ENCODE results near the gene CSRNP2. TPM values are rescaled to one million over a fixed set of nuclear protein-coding genes. Genes with fewer than 3 reads are reported as not detected.

CSRNP2 gene, protein sequence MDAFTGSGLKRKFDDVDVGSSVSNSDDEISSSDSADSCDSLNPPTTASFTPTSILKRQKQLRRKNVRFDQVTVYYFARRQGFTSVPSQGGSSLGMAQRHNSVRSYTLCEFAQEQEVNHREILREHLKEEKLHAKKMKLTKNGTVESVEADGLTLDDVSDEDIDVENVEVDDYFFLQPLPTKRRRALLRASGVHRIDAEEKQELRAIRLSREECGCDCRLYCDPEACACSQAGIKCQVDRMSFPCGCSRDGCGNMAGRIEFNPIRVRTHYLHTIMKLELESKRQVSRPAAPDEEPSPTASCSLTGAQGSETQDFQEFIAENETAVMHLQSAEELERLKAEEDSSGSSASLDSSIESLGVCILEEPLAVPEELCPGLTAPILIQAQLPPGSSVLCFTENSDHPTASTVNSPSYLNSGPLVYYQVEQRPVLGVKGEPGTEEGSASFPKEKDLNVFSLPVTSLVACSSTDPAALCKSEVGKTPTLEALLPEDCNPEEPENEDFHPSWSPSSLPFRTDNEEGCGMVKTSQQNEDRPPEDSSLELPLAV
- 11.0 to 13.9 TPM (median 12.8 TPM) in 5 replicates for total RNA-seq (2022; extraction: Qiagen RNA extraction)

GRCh38 chr12:51083126-51083833 is at the start of gene CSRNP2:
Gene CSRNP2, minus strand, starts transcription at chr12:51083596. Its CDS starts 7,035 bp downstream, at chr12:51076561.

GRCh38 chr12:51047655-51048540 is 35.5 kb downstream of the CSRNP2 start, which contains the start of gene LETMD1:
Gene LETMD1, plus strand, starts transcription at chr12:51048327. Its CDS starts 30 bp downstream, at chr12:51048357.

DNA sequence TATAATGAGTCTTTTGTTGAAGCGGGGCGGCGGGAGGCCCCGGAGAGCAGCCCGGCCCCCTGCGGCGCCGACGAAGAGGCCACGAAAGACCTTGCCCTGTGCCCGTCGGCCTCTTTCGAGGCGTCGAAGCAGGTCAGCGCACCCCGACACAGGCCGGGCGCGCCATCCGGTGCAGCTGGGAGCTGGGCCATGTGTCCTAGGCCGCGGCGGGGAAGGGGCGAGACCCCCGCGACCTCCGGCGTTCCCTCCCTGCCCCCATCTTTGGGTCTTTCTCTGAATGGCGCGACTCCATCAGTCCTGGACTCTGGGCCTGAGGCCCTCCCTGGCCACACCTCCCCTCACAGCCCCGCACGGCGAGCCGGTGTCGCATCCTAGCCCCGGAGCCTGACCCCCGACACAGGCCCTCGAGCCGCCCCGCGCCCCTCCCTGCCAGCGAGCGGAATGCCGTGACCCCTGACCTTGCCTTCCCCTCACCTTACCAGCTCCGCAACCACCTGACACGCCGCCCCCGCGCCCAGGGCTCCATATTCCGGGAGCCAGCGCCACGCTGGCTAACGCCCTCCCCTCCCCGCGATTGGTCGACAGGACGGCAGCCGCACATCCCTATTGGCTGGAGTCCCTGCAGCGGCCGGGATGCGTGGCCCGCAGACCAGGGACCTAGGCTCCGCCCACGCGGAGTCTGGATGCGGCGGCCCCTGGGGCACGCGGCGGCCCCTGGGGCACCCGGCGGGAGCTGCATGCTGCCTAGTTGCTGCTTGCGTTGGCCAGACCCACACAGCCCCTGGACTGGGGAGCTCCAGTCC is 57.4 kb downstream of the CSRNP2 start, which contains the start of gene SLC11A2:
TSS of gene SLC11A2 (minus strand) at position 549 of the 803 bp plus-strand sequence. CDS start 15,656 bp downstream, outside the sequence.

Other genes with a start within 250 kb of the CSRNP2 start
- not detected in 5 replicates for gene TMPRSS12, start 240.7 kb downstream of the CSRNP2 start, total RNA-seq (2022; extraction: Qiagen RNA extraction)
- not detected in 5 replicates for gene HIGD1C, start 131.1 kb downstream of the CSRNP2 start, total RNA-seq (2022; extraction: Qiagen RNA extraction)
- 17.7 to 23.4 TPM (median 21.0 TPM) in 5 replicates for gene SLC11A2, start 57.2 kb downstream of the CSRNP2 start, total RNA-seq (2022; extraction: Qiagen RNA extraction)
- gene LETMD1, start 35.3 kb downstream of the CSRNP2 start, total RNA-seq (2022; extraction: Qiagen RNA extraction): 20.1 to 25.9 TPM (median 23.9 TPM) in 5 replicates
- 17.1 to 20.8 TPM (median 18.9 TPM) in 5 replicates for gene TFCP2, start 89.5 kb upstream of the CSRNP2 start, total RNA-seq (2022; extraction: Qiagen RNA extraction)
- 1.0 to 3.4 TPM (median 1.6 TPM) in 5 replicates for gene POU6F1, start 134.5 kb upstream of the CSRNP2 start, total RNA-seq (2022; extraction: Qiagen RNA extraction)
- gene DAZAP2, start 155.2 kb upstream of the CSRNP2 start, total RNA-seq (2022; extraction: Qiagen RNA extraction): 319 to 364 TPM (median 325 TPM) in 5 replicates
- gene SMAGP, start 186.8 kb upstream of the CSRNP2 start, total RNA-seq (2022; extraction: Qiagen RNA extraction): 25.3 to 26.0 TPM (median 25.8 TPM) in 5 replicates
- gene BIN2, start 240.6 kb upstream of the CSRNP2 start, total RNA-seq (2022; extraction: Qiagen RNA extraction): 0.07 to 0.15 TPM (median 0.13 TPM) in 5 replicates